GM20431 (cell line): ENCODE results near the gene NT5C3B.
"Not testable (repeated sequence)": the region's sequence is repeated elsewhere in the genome, so short reads cannot be mapped to it uniquely, and the experiment has no call there.

Experiments
- in situ Hi-C: fragments of 300-500 bp; cut with MseI, MboI; formaldehyde crosslinking; loops from one replicate; pipeline ENCODE4 v1.15.0; 2020; ENCODE audit warnings: low sequenced_read_pairs; ENCODE audit not compliant: unreplicated experiment

The NT5C3B gene

DNA sequence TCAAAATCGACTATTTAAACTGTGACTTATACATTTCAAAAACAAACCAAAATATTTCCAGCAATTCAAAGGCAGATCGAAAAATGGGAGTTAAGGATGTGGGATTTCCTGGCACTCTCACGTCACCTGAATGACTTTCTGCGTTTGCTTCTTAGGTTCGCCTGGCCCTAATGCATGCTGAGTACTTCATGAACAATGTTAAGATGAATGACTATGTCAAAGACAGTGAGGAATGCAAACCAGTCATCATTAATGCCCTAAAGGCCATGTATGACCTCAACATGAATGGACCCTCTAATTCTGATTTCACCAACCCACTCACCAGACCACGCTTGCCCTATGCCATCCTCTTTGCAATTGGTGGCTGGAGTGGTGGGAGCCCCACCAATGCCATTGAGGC lies 8.9 kb upstream of the NT5C3B start:
- in situ Hi-C loops: no loop called here

DNA sequence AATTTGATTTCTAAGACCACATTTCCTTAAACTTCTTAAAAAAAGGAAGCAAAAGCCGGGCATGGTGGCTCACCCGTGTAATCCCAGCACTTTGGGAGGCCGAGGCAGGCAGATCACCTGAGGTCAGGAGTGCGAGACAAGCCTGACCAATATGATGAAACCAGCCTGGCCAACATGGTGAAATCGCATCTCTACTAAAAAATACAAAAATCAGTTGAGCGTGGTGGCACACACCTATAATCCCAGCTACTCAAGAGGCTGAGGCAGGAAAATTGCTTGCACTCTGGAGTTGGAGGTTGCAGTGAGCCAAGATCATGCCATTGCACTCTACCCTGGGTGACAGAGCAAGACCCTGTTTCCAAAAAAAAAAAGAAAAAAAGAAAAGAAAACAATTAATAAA lies 4.7 kb upstream of the NT5C3B start:
- in situ Hi-C loops: not testable (repeated sequence)

GRCh38 chr17:41839448-41839847 lies 3.4 kb upstream of the NT5C3B start:
- in situ Hi-C loops: not testable (repeated sequence)

DNA sequence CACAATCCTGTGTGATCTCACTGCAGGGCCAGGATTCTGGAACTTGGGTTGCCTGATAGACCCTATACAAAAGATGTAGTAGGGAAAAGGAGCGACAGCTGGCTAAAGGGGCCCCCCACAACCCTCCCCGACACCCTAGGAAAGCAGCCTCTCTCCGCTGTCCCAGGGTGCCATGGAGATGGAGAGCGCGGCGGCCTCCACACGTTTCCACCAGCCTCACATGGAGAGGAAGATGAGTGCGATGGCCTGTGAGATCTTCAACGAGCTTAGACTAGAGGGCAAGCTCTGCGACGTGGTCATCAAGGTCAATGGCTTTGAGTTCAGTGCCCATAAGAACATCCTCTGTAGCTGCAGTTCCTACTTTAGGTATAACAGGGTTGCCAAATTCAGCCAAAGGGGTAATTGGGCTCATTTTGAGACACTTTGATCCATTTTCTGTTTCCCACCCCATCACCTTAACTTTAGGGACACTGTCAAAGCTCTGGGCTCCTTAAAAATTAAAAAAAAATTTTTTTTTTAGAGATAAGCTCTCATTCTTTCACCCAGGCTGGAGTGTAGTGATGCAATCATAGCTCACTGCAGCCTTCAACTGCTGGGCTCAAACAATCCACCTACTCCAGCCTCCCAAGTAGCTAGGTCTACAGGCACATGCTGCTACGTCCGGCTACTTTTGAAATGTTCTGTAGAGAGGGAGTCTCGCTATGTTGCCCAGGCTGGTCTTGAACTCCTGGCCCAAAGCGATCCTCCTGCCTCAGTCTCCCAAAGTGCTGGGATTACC lies 1.9 kb upstream of the NT5C3B start, which contains the start of gene KLHL10:
Gene KLHL10 (plus strand): TSS at position 65 of the 778 bp plus-strand sequence. CDS start 108 bp downstream, at position 173.
- in situ Hi-C loops: no loop called here

GRCh38 chr17:41836550-41837196 lies 641 bp upstream of the NT5C3B start:
- in situ Hi-C loops: no loop called here

GRCh38 chr17:41835214-41835799 lies 725 bp downstream of the NT5C3B start:
- in situ Hi-C loops: no loop called here

DNA sequence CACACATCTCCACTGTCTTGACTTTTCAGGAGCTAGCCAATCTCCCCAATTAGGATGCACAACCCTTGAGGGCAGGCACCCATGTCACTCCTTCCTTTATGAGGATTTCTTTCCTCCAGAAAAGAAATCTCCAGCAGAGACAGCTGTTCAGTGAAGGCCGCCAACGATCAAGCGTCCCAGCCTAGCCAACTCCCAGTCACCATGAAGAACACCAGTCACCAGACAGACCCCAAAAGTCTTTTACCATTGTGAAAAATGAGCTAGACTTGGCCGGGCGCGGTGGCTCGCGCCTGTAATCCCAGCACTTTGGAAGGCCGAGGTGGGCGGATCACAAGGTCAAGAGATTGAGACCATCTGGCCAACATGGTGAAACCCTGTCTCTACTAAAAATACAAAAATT lies 6.1 kb downstream of the NT5C3B start:
- in situ Hi-C loops: not testable (repeated sequence)

DNA sequence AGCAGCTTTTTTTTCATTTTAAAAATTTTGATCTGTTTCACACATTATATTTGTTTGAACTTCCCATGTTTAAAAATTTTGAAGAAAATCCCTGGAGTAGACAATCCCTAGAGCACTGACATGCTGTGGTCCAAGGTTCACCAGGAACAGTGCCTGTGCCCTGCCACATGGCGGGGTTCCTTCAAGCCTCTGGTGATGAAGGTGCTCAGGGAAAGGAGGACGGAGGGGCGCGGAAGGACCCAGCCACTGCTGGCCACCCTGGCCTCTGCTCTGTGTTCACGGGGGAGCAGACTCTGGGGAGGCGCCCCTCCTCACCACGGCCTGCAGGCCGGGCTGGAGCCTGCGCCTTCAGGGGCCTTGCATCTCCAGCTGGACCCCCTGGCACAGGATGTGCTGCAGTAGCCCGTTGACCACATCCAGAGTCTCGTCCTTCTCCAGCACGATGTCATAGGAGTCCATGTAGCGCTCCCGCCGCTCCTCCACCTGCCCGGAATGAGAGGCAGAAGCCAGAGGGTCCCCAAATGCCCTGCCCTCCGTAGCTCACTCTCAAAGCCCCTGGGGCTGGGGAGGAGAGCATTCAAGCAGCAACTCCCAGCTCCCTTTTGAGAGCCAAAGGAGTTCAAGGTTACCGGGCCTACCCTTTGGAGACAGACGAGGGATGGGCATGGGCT lies 10.7 kb downstream of the NT5C3B start:
- in situ Hi-C loops: no loop called here

DNA sequence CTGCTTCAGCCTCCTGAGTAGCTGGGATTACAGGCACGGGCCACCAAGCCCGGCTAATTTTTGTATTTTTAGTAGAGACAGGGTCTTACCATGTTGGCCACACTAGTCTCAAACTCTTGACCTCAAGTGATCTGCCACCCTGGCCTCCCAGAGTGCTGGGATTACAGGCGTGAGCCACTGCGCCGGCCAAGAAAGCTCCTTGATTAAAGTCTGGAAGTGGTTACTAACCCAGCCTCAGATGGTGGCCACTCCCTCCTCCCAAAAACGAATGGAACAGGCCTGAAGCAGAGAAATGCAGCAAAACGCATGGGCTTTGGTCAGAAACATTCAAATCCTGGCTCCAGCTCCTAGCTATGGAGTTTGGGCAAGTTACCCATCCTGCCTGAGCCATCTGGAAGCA lies 11.9 kb downstream of the NT5C3B start:
- in situ Hi-C loops: no loop called here

DNA sequence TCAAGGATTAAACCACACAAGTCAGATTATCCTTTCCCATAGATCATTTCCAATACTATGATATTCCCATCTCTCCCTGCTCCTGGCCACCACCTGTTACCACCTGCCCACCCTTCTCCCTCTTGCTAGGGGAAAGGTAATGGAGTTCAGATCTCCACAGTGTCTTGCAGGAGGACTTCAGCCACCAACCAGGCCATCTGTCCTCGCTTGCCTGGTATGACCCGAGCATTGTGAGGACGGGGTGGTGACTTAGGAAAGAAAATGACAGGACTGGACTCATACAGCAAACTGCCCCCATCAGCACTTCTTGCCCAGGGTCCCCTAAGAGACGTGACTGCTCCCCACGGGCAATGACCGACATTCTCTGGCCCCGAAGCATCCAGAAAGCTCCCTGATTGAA lies 12.5 kb downstream of the NT5C3B start:
- in situ Hi-C loops: no loop called here

- in situ Hi-C loops: no loop called here
Observed at GRCh38 chr17:41823141-41823524, 12.9 kb downstream of the NT5C3B start.

DNA sequence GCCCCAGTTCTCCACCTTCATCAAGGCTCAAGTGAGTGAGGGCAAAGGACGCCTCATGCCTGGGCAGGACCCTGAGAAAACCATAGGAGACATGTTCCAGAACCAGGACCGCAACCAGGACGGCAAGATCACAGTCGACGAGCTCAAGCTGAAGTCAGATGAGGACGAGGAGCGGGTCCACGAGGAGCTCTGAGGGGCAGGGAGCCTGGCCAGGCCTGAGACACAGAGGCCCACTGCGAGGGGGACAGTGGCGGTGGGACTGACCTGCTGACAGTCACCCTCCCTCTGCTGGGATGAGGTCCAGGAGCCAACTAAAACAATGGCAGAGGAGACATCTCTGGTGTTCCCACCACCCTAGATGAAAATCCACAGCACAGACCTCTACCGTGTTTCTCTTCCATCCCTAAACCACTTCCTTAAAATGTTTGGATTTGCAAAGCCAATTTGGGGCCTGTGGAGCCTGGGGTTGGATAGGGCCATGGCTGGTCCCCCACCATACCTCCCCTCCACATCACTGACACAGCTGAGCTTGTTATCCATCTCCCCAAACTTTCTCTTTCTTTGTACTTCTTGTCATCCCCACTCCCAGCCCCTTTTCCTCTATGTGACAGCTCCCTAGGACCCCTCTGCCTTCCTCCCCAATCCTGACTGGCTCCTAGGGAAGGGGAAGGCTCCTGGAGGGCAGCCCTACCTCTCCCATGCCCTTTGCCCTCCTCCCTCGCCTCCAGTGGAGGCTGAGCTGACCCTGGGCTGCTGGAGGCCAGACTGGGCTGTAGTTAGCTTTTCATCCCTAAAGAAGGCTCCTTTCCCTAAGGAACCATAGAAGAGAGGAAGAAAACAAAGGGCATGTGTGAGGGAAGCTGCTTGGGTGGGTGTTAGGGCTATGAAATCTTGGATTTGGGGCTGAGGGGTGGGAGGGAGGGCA lies 13.6 kb downstream of the NT5C3B start:
- in situ Hi-C loops: no loop called here

GRCh38 chr17:41821776-41822175 lies 14.3 kb downstream of the NT5C3B start:
- in situ Hi-C loops: no loop called here

- in situ Hi-C loops: no loop called here
Observed at GRCh38 chr17:41818024-41818423, 18.0 kb downstream of the NT5C3B start.

- in situ Hi-C loops: no loop called here
Observed at GRCh38 chr17:41816637-41817320, 19.3 kb downstream of the NT5C3B start.

DNA sequence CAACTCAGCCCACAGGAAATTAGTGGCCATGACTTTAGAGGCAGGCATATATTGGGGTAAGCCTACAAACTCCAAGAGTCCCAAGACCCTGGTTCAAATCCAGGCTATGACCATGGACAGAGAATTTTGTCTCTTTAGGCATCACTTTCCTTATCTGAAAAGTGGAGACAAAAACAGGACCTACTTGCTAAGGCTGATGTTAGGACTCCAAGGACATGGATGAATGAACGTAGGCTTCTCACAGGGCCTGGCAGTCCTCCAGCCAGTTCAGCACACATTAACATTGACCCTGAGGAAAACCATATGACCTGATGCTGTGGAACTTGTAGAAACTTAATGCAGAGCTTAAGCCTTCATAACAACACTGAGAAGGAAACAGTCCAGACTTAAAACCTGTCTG lies 21.8 kb downstream of the NT5C3B start:
- in situ Hi-C loops: no loop called here

GRCh38 chr17:41813699-41814124 lies 22.3 kb downstream of the NT5C3B start:
- in situ Hi-C loops: no loop called here

GRCh38 chr17:41813152-41813680 lies 22.8 kb downstream of the NT5C3B start:
- in situ Hi-C loops: no loop called here
